Left renal pelvis (tissue), 4 donors: ENCODE results near the gene TSSC4. TPM values are rescaled to one million over a fixed set of nuclear protein-coding genes. Genes with fewer than 3 reads are reported as not detected.

Experiments used
- DNase-seq, 4 donors: peaks; one replicate each; pipeline ENCODE4 v3.0.0-alpha.2; 2013; ENCODE audit warnings: low read depth in 4 of 4, low spot score in 3 of 4
- polyA plus RNA-seq, 4 donors: library from polyadenylated mRNA; unstranded; fragments of 120-200 nt; gene quantifications; one replicate each; pipeline ENCODE4 v1.2.1, GENCODE V29; 2013; ENCODE audit not compliant: insufficient read length in 4 of 4

The TSSC4 gene
- polyA plus RNA-seq, 4 donors, result 33.7 to 49.7 (median 37.4) TPM

DNA sequence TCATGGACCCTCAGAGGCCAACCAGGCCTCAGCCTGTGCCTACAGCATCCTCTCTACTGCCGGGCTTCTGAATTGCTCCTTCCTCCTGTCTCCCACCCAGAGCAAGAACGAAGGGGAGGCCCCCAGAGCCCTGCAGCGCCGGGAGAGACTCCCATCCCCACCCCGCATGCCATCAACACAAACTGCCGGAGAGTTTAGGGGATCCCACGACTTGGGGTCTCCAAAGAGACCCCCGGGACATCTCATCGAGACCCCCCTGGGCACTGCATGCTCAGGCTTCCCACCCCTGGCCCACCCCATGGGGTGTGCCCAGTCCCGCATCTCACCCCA lies 31.7 kb upstream of the TSSC4 start:
- no peak for DNase-seq

DNA sequence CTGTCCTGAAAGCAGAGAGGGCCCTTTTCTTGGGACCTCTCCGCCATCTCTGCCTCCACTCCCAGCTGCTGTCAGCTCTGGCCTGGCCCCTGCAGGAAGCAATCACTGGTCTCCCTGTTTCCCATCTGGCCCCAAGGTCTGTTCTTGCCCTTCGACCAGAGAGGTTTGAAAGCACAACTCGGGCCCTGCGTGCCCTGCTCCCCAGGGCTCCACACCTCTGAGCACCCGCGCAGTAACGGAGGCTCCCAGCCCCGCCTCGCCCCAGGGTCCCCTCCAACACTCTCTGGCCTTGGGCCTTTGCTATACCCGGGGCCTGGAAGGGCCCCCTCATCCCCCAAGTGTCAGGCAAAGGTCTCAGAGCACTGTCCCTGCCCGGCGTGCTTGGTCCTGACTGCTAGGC lies 31.2 kb upstream of the TSSC4 start:
- no peak for DNase-seq

DNA sequence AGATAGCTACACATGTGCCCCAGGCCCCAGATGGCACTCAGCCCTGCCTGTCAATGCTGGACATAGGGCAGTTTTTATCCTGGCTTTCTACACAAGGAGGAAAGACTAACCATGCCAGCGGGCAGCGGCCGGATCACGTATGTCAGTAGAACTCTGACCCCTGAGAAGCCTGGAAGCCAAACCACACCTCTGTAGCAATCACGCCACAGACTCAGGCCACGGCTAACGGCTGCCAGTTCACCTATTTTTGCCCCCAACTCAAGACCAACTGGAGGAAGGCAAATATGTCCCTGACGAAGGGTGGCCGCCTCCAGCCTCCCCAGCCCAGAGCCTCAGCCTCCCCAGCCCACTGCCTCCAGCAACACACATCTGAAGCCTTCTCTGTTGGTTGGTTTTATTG lies 30.7 kb upstream of the TSSC4 start:
- no peak for DNase-seq

DNA sequence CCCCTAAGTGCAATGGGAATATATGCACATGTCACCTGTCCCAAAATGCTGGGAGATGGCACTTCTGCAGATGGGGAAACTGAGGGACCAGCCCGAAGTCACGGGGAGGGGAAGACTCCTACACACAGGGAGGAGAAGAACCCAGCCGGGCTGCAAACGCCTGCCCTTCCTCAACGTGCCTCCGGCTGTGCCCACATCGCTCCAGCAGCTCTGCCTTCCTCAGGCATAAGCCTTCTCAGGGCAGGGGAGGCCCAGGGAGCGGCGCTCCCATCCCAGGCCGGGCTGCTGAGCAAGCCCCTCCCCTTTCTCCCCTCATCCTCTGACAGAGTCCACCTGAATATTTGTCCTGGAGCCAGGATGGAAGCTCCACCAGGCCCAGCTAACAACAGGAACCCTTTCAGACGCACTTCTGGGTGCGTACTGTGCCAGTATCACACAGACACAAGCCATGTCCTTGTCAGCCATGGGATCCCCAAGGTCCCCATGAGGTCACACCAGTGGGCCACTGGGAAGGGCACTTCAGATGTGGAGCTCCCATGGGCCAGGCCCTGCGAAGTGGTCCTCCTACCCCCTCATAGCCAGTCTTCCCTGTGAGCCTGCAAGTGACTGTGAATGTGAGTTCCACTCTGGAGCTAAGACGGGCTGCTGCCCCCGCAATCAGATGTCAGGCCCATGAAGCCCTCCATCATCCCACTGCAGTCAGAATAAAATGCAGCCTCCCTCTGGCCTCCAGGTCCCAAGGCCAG lies 25.9 kb upstream of the TSSC4 start:
- DNase-seq, result no peak

DNA sequence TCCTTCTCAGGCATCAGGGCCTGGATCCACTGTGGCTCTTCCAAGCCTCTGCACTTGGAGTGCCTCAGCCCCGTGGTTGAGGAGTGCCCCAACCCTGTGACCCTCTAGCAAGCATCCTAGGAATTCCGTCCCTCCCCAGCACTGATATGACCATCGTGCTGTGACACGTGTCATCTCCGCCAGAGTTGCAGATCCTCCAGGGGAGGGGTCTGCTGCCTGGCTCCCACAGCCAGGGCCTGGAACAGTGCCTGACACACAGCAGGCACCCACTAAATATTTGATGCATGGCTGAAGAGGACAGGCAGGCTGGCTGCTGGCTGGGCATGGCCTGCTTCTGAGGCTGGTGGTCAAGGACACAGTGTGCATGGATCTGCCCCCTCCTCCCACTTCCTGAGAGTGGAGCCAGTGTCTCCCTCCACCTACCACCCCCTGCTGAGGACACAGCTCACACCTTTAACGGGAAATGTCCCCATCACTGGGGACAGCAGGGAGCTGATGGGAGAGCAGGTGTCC lies 25.2 kb upstream of the TSSC4 start:
- no peak for DNase-seq

DNA sequence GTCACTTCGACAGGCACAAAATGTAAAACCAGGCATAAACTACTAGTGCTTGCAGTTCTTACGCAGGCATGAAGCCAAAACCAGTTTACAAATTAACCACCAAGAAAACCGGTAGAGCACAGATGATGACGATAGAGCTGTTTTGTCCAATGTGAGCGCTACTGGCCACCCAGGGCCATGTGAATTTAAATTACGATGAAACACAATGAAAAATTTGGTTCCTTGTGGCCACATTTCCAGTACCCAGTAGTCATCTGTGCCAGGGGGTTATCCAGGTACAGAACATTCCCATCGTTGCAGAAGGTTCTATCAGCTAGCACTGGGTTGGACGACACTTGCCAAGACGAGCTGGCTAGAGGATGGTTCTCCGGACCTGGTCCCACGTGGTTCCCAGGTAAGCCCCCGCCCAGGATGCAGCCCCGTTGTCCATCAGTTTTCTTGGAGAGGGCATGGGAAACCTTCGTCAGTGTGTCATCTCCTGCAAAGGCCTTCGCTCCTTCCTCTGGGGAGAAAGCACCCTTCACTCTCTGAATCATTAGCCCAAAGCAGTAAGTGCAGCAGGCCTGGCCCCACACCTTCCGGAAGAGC lies 24.5 kb upstream of the TSSC4 start:
- DNase-seq, result no peak

DNA sequence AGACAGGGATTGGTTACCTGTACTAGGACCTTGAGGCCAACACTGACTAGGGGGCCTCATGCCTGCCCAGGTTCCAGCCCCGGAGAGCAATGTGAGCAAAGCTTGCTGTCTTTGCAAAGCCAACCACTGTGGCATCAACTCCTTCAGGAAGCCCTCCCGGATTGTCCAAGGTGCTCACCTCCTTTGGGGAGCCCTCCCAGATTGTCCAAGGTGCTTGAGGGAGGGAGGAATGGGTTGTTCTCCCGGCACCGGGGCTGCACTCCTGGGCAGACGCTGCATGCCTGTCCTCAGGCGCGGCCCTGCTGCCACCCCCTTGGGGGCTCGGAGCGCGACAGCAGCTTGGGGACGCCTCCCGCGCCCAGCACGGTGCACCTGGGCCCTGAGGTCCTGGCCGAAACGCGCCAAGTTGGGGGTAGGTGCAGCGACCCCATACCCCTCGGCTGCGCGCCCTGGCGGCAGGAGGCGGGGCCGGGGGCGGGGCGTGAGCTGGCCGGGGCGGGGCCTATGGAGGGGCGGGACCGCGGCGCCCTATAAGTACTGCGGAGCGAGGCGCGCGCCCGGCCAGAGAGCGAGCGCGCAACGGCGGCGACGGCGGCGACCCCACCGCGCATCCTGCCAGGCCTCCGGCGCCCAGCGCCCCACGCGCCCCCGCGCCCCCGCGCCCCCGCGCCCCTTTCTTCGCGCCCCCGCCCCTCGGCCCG lies 23.6 kb upstream of the TSSC4 start, which contains the start of gene CD81:
Gene CD81 (plus strand): TSS at position 560 of the 701 bp plus-strand sequence. CDS start 240 bp downstream, outside the sequence.
- no peak for DNase-seq

DNA sequence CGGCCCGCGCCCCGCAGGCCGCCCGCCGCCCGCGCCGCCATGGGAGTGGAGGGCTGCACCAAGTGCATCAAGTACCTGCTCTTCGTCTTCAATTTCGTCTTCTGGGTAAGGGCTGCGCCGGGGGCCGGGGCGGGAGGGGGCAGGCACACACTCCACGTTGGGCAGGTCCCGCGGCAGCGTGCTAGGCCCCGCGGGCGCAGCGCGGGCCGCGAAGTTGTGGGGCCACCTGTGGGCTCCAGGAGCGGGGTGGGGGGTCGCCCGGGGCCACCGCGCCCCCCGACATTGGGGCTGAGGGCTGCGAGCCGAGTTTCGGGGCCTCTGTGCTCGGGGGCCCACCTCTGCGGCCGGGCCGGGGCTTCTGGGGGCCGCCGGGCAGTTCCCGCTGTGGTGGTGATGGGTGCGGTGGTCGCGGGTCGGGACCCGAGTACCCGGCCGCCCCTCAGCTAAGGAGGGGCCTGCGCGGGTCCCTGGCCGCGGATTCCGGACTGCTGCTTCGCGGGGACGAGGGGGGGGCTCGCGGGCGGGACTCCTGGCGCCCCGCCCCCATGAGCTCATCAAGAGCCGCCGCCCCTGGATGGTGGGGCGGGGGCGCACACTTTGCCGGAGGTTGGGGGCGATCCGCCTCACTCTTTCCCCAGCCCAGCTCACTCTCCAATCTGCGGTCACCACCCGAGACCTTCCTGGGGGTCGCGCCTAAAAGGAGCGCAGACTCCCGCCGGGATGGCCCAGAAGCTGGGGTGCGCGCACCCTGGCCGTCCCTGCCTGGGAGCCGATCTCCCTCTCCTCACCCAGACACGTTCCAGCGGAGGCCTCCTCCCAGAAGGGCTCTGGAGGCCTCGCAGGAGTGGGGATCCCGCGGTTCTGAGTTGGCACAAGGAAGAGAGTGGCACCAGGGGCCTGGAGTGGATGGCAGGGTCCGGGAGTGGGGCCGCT lies 22.8 kb upstream of the TSSC4 start:
- no peak for DNase-seq

DNA sequence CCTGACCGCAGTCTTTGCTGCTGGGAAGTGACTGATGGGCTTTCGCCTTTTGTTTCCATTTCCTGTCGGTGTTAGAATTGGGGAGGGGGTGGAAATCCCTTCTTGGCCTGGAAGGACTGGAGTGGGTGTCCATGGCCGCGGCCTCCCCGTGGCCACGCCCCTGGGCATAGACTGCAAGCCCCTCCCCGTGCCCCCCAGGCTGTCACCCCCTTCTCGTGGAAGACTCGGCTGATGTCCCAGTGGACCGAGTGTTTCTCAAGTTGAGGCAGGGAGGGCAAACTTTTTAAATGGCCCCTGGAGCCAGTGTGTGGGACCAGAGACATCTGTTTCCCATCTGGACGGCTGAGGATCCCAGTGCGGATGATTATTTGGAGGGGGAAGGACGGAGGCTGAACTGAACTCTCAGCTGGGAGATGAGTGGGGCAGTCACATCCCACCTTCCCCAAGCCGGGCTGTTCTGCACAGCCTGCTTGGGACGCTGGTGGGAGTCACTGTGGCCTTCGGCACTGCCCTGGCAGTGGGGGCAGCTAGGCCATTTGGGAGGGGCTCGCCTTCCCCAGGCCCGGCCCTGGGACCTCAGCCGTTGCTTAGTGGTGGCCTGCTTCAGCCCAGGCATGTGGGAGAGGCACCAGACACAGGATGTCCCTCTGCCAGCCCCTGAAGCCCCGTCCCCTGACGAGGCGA lies 21.9 kb upstream of the TSSC4 start:
- DNase-seq, result peak in 1 of 4 donors; percentile 50

DNA sequence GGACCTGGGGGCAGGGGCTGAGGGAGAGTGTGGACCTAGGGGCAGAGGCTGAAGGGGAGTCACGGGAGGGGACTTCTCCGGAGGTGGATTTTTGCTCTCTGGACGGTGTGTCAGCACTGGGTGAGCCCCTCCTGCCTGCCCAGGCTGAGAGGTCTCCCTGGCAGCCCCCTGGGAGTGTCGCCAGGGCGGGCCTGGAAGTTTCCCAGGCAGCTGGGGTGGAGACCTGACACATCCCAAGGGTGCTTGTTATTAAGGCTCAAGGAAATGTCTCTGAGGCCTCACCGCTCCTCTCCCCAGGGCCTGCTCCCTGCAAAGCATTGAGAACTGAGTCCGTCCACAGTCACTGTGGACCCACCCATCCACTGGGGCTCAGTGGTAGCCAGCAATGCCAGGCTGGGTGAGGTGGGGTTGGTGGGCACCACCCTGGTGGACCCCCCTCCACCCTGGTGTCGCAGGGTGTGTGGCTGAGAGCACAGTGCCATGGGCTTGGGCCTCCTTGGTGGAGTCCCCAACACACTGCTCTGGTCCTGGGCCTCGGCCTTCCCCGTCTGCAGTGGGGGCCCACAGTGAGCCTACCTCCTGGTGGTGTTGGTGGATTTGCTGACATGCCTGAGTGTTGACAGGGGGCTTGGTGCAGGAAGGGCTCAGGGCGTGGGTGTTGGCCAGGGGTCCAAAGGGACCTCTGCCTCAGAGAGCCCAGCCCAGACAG lies 20.9 kb upstream of the TSSC4 start:
- no peak for DNase-seq

DNA sequence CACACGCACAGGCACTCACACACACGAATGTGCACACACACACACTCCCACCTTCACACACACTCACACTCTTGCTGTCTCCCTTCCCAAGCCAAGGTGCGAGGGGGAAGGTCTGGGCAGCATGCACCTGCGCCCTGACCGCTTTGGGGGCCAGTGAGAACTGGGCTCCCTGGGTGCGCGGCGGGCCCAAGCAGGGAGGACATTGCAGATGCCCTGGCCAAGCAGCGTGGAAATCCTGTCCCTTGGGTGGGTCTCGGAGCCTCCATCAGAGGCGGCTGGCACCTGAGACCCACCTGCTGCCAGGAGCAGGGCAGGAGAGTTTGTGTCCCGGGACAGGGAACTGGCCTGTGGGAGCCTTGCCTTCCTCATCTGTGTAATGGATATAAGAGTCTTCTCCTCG lies 20.2 kb upstream of the TSSC4 start:
- DNase-seq, result no peak

DNA sequence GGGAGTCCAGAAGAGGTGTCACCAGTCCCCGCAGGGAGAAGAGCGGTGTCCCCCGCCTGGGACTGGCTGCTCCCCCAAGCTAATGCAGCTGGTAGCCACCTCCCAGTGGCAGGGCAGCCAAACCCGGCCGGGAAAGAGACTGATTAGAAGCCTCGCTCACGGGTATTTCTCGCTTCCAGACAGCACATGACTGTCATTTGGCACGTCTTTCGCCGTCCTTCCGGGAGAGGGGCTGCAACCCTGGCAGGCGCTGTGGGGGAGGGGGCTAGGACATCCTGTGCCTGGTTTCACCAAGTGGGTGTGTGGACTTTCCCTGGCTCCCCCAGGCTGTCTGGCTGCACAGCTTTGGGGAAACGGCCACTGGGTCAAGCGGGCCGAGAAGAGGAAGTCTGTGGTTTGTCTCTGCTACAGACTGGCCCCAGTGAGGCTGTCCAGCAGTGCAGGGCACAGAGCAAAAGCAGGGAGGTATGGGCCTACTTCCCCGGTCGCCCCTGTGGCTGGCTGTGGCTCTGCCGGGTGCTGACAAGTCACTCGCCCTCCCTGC lies 19.7 kb upstream of the TSSC4 start:
- no peak for DNase-seq

DNA sequence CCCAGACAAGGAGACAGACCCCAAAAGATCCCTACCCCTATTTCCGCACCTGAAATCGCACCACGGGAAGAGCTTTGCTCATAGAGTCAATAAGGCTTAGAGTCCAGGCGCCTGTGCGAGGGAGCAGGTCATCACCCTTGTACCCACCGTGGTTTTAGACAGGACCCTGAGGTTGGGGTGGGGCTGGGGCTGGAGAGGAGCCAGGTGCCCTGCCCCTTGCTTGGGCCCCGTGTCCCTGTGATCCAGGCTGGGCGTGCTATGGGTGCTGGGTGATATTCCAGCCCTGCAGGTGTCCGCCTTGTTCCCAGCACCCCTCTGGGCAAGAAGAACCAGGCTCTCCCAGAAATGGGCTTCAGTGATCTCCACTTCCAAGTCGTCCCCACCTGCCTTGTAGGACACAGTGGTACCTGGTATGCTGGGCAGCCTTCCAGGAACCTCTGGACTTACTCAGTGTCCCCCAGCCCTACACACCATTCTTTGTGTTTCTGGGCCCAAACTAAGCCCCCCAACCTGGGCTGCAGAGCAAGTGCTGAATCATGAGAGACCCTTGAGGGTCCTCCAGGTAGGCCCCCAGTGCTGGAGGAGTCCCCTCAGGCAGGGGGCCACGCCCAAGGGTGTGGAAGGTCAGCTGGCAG lies 18.9 kb upstream of the TSSC4 start:
- DNase-seq, result no peak

DNA sequence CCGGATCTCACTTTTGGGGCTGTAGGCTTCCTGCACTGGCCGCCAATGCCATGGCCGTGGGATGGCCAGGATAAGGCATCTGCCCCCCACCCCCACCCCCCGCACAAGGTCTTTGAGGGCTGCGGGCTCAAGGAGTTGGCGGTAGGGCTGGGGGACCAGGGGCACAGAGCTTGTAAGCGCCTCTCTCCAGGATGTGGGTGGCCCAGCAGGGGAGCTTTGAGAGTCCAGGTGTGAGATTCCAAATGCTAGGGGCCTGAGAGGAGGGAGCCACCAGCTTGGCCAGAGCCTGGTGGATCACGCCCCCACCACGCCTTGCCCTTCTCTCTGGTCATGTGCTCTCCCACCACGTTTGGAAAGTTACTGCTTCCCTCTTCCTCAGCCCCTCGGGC lies 18.4 kb upstream of the TSSC4 start:
- no peak for DNase-seq

DNA sequence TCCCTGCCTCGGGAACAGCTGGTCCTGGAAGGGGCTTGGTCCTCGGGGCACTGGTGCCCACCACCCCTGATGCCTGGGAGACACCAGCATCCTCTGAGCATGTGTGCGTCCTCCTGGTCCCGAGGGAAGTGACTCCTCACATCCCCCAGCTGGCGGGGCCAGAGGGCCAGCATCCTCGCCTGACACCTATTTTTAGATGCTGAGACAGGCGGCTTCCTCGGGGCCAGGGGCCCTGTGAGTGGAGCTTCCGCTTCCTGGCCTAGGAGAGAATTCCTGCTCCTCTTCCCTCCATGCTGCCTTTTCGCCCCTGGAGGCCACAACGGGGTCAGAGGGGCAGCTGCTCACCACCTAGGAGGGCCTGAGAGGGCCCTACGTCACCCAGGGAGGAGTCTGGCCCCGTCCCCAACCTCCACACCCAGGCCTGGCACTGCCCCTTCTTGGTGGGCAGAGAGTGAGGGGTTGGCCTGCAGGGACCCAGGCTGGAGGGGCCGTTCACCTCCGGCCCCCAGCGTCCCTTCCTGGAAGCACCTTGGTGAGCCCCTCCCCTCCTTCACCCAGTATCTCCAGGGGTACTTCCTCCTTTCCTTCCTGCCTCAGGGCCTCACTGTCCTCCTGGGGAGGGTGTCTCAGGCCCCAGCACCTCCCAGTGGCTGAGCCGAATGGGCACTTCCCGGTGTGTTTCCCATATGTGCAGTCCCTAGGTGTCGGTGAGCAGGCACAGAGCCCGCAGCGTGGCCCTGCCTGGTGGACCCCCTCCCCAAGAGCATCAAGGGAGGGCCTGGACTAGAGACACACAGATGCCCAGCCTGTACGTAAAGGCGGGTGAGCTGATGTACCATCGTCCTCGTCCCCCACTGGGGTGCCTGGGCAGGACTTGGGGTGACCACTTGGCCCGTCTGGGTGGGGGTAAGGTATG lies 17.4 kb upstream of the TSSC4 start:
- DNase-seq, result no peak

DNA sequence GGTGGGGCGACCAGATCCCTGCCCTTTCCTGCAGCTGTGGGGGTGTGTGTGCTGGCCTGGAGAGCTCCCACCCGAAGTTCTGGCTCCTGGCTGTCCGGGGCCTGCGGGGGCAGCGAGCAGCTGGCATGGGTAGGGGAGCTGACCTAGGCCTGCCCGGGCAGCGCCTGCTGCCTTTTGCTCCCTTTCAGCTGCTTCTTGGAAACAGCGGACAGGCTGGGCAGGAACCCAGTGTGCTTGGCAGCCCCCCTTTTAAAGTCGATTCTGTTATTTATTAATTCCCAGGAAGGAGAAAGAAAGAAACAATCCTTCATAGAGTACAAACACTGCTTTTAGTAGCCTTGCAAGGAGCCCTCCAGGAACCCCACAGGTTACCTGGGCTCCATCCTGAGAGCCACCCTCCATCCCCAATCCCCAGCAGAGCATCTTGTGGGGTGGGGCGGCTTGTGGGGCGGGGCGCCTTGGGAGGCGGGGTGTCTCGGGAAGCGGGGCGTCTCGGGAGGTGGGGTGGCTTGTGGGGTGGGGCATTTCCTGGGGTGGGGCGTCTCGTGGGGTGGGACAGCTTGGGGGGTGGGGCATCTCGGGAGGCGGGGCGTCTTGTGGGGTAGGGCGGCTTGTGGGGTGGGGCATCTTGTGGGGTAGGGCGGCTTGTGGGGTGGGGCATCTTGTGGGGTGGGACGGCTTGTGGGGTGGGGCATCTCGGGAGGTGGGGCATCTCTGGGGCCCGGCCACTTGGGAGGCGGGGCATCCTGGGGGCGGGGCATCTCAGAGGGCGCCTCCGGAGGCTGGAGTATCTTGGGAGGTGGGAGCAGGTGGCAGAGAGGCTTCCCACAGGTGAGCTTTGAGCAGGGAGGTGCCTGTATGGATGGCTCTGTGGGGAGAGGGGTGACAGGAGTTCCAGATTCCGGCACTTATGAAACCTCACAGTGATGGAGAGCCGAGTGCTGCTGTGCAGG lies 16.4 kb upstream of the TSSC4 start:
- DNase-seq, result no peak
